Activated CD4-positive, alpha-beta T cell treated with anti-CD3 and anti-CD28 coated beads, Interleukin-2, amount 10 ng/mL, durations not matched to agents 24 days and 14 days (primary cell): ENCODE results near the gene STEAP4. TPM values are rescaled to one million over a fixed set of nuclear protein-coding genes. Genes with fewer than 3 reads are reported as not detected.

ENCODE experiments used
- DNase-seq: peaks from one replicate; pipeline ENCODE4 v3.0.0; 2022
- H3K27ac Mint-ChIP-seq: one replicate; pipeline ENCODE4 v1.8.0; 2022; ENCODE audit warnings: mild to moderate bottlenecking, mixed read lengths
- H3K27me3 Mint-ChIP-seq: one replicate; pipeline ENCODE4 v1.8.0; 2022; ENCODE audit warnings: mixed read lengths
- H3K36me3 Mint-ChIP-seq: one replicate; pipeline ENCODE4 v1.8.0; 2022; ENCODE audit warnings: low read depth, mild to moderate bottlenecking, mixed read lengths
- H3K4me1 Mint-ChIP-seq: one replicate; pipeline ENCODE4 v1.8.0; 2021; ENCODE audit warnings: mixed read lengths
- H3K4me3 Mint-ChIP-seq: one replicate; pipeline ENCODE4 v1.8.0; 2022; ENCODE audit warnings: mild to moderate bottlenecking, moderate library complexity, mixed read lengths
- H3K9me3 Mint-ChIP-seq: one replicate; pipeline ENCODE4 v1.8.0; 2021; ENCODE audit warnings: mixed read lengths
- intact Hi-C: fragments of 100-400 bp; cut with micrococcal nuclease; formaldehyde crosslinking; loops from one replicate; pipeline ENCODE4 v1.15.1; 2023
- total RNA-seq: library from RNA; stranded (reverse); gene quantifications from 2 replicates; pipeline ENCODE4 v1.2.3, GENCODE V29; 2022

The STEAP4 gene
- total RNA-seq, 1 donor from 2014 or later: 0.58 TPM

- no peak overlapping the region for H3K4me3 Mint-ChIP-seq
- H3K27me3 Mint-ChIP-seq: peaks cover 27% of the 10 kb centered on the region
- no peaks in the 10 kb centered on the region for H3K9me3 Mint-ChIP-seq
- H3K36me3 Mint-ChIP-seq: no peaks in the 10 kb centered on the region
- intact Hi-C loops: no loop called here
- DNase-seq: no peak
- H3K27ac Mint-ChIP-seq: no peak overlapping the region
- H3K4me1 Mint-ChIP-seq: peaks cover 5% of the 10 kb centered on the region
Observed at GRCh38 chr7:88305044-88305443, 1.6 kb downstream of the STEAP4 start.

DNA sequence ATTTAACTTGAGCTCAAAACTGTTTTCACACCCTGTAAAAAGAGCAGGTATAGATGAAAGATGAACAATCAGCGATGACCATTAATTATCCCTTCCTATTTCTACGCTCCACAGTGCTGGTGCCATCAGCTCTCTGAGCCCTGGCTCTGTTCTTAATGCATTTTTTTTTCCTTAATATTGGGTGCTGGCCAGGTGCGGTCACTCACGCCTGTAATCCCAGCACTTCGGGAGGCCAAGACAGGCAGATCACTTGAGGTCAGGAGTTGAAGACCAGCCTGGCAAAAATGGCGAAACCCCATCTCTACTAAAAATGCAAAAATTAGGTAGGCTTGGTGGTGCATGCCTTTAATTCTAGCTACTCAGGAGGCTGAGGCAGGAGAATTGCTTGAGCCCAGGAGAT lies 4.2 kb downstream of the STEAP4 start:
- H3K27me3 Mint-ChIP-seq: peaks cover 28% of the 10 kb centered on the region
- intact Hi-C loops: no loop called here
- H3K4me3 Mint-ChIP-seq: no peak overlapping the region
- H3K36me3 Mint-ChIP-seq: no peaks in the 10 kb centered on the region
- no peaks in the 10 kb centered on the region for H3K9me3 Mint-ChIP-seq
- H3K27ac Mint-ChIP-seq: no peak overlapping the region
- peaks cover 5% of the 10 kb centered on the region for H3K4me1 Mint-ChIP-seq
- DNase-seq: no peak

GRCh38 chr7:88301924-88302323 lies 4.8 kb downstream of the STEAP4 start:
- Mint-ChIP-seq H3K27ac (no peak overlapping the region), H3K27me3 (peaks cover 27% of the 10 kb centered on the region), H3K9me3 (no peaks in the 10 kb centered on the region), H3K4me3 (no peak overlapping the region), H3K4me1 (peaks cover 5% of the 10 kb centered on the region), H3K36me3 (no peaks in the 10 kb centered on the region)
- DNase-seq: no peak
- intact Hi-C loops: no loop called here

DNA sequence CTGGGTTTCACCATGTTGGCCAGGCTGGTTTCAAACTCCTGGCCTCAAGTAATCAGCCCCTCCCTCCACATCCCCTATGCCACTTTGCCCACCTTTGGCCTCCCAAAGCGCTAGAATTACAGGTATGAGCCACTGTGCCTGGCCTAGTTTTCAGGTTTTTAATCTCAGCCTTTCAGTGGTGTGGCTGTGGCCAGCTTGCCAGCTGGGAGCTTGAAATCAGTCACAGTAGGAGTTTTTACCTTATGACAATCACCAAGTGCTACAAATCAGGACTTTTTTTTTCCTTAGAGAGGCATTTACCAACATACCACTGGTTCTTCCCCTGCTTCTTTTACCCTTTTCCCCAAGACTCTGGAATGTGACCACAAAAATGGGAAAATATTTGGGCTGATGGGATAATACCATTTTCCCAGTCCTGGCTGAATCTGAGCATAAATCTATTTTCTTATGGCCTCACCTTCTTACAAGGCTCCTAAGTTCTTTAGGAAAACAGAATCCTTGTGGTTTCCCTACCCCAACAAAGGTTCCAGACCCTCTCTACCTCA lies 6.2 kb downstream of the STEAP4 start:
- H3K27me3 Mint-ChIP-seq: peaks cover 13% of the 10 kb centered on the region
- H3K36me3 Mint-ChIP-seq: no peaks in the 10 kb centered on the region
- no peaks in the 10 kb centered on the region for H3K9me3 Mint-ChIP-seq
- no peak overlapping the region for H3K27ac Mint-ChIP-seq
- DNase-seq: no peak
- intact Hi-C loops: no loop called here
- H3K4me1 Mint-ChIP-seq: no peaks in the 10 kb centered on the region
- no peak overlapping the region for H3K4me3 Mint-ChIP-seq

DNA sequence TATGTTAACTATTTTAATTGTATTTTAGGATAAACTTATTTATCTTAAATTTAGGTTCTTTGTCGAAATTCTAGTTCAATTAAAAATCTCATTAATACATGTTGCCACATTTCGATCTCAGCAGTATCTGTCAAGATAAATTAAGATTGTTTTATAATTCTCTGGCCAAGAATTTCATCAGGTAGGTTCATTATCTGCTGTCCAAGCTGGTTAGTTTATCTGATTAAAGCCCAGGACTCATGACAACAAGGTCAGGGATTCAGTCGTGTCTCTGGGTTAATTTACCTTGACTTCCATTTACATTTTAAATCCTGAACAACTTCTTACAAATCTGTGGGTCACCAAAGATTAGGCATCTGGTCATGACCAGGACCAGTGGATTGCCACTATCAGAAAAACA lies 7.6 kb downstream of the STEAP4 start:
- H3K27ac Mint-ChIP-seq: no peak overlapping the region
- no peaks in the 10 kb centered on the region for H3K9me3 Mint-ChIP-seq
- H3K36me3 Mint-ChIP-seq: no peaks in the 10 kb centered on the region
- no peak for DNase-seq
- intact Hi-C loops: no loop called here
- no peak overlapping the region for H3K4me3 Mint-ChIP-seq
- H3K4me1 Mint-ChIP-seq: no peaks in the 10 kb centered on the region
- peaks cover 7% of the 10 kb centered on the region for H3K27me3 Mint-ChIP-seq

- Mint-ChIP-seq H3K36me3 (no peaks in the 10 kb centered on the region), H3K4me1 (no peaks in the 10 kb centered on the region), H3K4me3 (no peak overlapping the region), H3K27ac (no peak overlapping the region), H3K9me3 (no peaks in the 10 kb centered on the region), H3K27me3 (peaks cover 3% of the 10 kb centered on the region)
- intact Hi-C loops: no loop called here
- no peak for DNase-seq
Observed at GRCh38 chr7:88293866-88294265, 12.8 kb downstream of the STEAP4 start.

GRCh38 chr7:88291398-88292173 lies 15.1 kb downstream of the STEAP4 start:
- intact Hi-C loops: no loop called here
- no peak for DNase-seq
- Mint-ChIP-seq H3K4me1 (no peaks in the 10 kb centered on the region), H3K27ac (no peak overlapping the region), H3K27me3 (no peaks in the 10 kb centered on the region), H3K36me3 (no peaks in the 10 kb centered on the region), H3K4me3 (no peak overlapping the region), H3K9me3 (no peaks in the 10 kb centered on the region)

- no peaks in the 10 kb centered on the region for H3K4me1 Mint-ChIP-seq
- H3K9me3 Mint-ChIP-seq: no peaks in the 10 kb centered on the region
- no peaks in the 10 kb centered on the region for H3K27me3 Mint-ChIP-seq
- intact Hi-C loops: no loop called here
- no peak overlapping the region for H3K27ac Mint-ChIP-seq
- H3K36me3 Mint-ChIP-seq: no peaks in the 10 kb centered on the region
- H3K4me3 Mint-ChIP-seq: no peak overlapping the region
- no peak for DNase-seq
Observed at GRCh38 chr7:88290491-88290890, 16.2 kb downstream of the STEAP4 start.

DNA sequence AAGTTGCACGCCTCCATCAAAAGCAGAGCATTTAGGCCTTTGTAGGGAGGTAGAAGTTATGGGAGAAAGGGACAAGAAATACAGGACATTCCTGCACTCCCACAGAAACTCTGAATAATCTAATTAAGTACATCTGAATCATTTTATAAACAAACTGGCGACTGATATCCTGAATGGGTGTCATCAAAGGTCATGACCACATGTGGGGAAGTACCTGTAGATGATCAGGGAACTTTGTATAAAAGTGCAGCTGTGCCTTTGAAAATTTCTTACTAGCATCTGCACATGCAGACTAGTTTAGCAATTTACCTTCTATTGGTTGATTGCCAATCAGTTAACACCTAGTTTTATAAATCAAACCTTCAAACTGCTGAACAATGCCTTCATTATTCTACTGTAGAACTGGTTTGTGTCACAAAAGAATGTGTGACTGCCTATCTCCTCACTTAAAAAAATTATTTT lies 17.1 kb downstream of the STEAP4 start:
- Mint-ChIP-seq H3K9me3 (no peaks in the 10 kb centered on the region), H3K36me3 (no peaks in the 10 kb centered on the region)
- intact Hi-C loops: no loop called here

DNA sequence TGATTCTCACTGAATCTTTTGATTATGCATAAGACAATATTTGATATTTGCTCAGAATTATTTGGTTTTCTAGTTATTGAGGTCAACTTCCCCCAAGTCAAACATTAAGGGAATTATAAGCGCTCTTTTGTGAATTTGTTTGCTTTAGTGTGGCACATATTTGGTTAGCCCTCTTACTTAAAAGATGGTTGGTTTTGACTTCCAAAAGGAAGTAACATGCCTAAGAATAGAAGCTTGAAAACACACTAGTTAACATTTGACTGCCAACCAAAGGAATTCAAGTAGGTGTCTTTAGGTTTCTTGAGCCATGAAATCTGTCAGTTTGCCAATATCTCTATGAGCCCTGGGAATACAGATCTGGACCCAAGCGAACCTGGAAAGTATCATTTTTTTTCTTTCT lies 24.9 kb downstream of the STEAP4 start:
- no peak overlapping the region for H3K4me3 Mint-ChIP-seq
- no peaks in the 10 kb centered on the region for H3K9me3 Mint-ChIP-seq
- DNase-seq: no peak
- intact Hi-C loops: no loop called here
- no peaks in the 10 kb centered on the region for H3K36me3 Mint-ChIP-seq
- H3K27me3 Mint-ChIP-seq: peaks cover 2% of the 10 kb centered on the region
- no peak overlapping the region for H3K27ac Mint-ChIP-seq
- no peaks in the 10 kb centered on the region for H3K4me1 Mint-ChIP-seq

More for the DNA sequence above, 17.1 kb downstream of the STEAP4 start:
- Mint-ChIP-seq H3K27ac (no peak overlapping the region), H3K27me3 (peaks cover 2% of the 10 kb centered on the region), H3K4me3 (no peak overlapping the region), H3K4me1 (no peaks in the 10 kb centered on the region)
- no peak for DNase-seq

DNA sequence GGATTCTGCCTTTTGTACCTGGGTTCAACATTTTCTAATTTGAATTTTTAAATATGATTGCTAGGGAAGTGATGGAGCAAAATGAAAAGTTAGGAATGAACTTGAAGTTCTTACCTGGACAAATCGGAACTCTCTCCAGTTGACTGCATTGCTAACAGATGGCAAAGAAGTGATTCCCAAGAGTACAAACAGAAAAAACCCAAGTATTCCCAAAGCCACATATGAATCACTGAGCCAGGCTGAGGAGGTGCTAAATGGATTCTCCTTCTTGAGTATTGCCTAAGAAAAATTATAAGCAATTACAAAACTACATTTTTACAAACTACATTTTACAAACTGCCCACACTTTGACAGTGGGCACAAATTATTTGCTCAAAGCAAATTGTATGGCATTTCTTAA lies 25.9 kb downstream of the STEAP4 start:
- Mint-ChIP-seq H3K9me3 (no peaks in the 10 kb centered on the region), H3K27me3 (peaks cover 2% of the 10 kb centered on the region), H3K4me3 (no peak overlapping the region), H3K27ac (no peak overlapping the region), H3K36me3 (no peaks in the 10 kb centered on the region), H3K4me1 (no peaks in the 10 kb centered on the region)
- no peak for DNase-seq
- intact Hi-C loops: no loop called here

- Mint-ChIP-seq H3K4me1 (no peaks in the 10 kb centered on the region), H3K4me3 (no peak overlapping the region), H3K36me3 (no peaks in the 10 kb centered on the region), H3K27me3 (no peaks in the 10 kb centered on the region), H3K9me3 (no peaks in the 10 kb centered on the region), H3K27ac (no peak overlapping the region)
- intact Hi-C loops: no loop called here
- no peak for DNase-seq
Observed at GRCh38 chr7:88279323-88279722, 27.4 kb downstream of the STEAP4 start.

DNA sequence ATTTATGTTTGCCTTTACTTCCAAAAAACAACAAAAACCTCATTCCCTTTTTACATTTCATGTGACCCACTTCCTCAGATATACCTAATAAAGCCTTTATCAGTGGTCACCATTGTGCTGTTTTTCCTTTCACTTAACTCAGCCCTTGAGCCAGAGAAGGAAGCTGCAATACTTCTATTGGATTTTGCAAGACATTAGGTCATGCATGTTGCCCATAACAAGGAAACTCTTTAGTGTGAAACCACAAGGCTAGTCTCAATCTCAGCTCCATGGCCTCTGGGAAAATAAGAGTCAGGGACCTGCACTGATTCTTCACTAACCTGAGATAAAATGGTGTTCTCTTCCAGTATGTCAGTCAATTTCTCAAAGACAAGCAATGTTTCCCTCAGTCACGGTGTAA lies 27.8 kb downstream of the STEAP4 start:
- no peak for DNase-seq
- Mint-ChIP-seq H3K27me3 (no peaks in the 10 kb centered on the region), H3K36me3 (no peaks in the 10 kb centered on the region), H3K4me3 (no peak overlapping the region), H3K4me1 (no peaks in the 10 kb centered on the region), H3K9me3 (no peaks in the 10 kb centered on the region), H3K27ac (no peak overlapping the region)
- intact Hi-C loops: no loop called here

DNA sequence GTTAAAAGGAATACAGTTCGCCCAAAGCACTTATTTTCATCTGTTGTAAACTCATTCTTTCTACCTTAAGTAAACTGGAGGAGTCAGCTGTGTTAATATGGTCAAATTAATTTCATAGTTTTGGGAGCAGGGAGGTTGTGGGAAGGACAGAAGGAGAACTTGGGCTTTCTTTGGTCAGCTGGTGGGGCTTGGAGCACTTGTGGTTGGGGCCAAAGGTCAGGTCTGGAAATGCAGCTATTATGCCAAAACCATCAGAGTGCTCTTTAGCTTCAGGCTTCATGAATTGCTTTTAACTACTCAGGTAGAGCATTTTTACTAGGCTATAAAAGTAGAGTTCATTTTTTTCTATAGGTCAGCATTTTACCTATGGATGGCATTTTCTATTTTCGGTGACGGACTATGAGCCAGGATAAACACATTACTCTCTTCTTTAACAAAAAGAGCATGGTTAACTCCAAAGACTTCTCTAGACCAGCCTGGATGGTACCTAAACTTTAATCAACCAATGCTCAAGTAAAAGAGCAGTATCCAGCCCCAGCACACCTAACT lies 30.0 kb downstream of the STEAP4 start:
- Mint-ChIP-seq H3K9me3 (no peaks in the 10 kb centered on the region), H3K36me3 (no peaks in the 10 kb centered on the region), H3K27me3 (no peaks in the 10 kb centered on the region), H3K27ac (no peak overlapping the region), H3K4me1 (no peaks in the 10 kb centered on the region), H3K4me3 (no peak overlapping the region)
- DNase-seq: no peak
- intact Hi-C loops: no loop called here
